Astrocyte of the spinal cord (primary cell): Measurements from ENCODE around the gene TXNRD1.

Experiments used
- DNase-seq: peaks from one replicate; pipeline ENCODE4 v3.0.0; 2011; ENCODE audit warnings: low read depth, low spot score
- H3K4me3 ChIP-seq: 2 replicates; pipeline ENCODE4 v1.5.1; 2011; ENCODE audit warnings: low read depth, mild to moderate bottlenecking, low read length, moderate library complexity
- CTCF ChIP-seq: IDR thresholded peaks from 2 replicates; pipeline ENCODE4 v1.5.1; 2012; ENCODE audit warnings: low read depth, mild to moderate bottlenecking, low read length, inconsistent platforms
- in situ Hi-C: cut with HindIII; loops from 2 replicates; pipeline ENCODE4 v1.10.0; 2017; ENCODE audit warnings: low sequenced_read_pairs

Gene TXNRD1

GRCh38 chr12:104299842-104300481, 84.4 kb downstream of the TXNRD1 start:
- no peak overlapping the region for H3K4me3 ChIP-seq
- no peak for DNase-seq
- in situ Hi-C loops: no loop called here
- no peak for TF ChIP-seq CTCF

- peak within 1 kb of the TSS; percentile 46 for H3K4me3 ChIP-seq
- no peak for TF ChIP-seq CTCF
- peak; percentile 86 for DNase-seq
- in situ Hi-C loops: no loop called here
These were observed 88.1 kb downstream of the TXNRD1 start, which contains the start of gene EID3 for GRCh38 chr12:104303538-104304151. TSS of gene EID3 (plus strand) at chr12:104303739. CDS start at chr12:104303935, 196 bp downstream.

- peak overlapping the region; percentile 46 for H3K4me3 ChIP-seq
- TF ChIP-seq CTCF: no peak
- in situ Hi-C loops: no loop called here
- no peak for DNase-seq
These were observed 88.9 kb downstream of the TXNRD1 start for GRCh38 chr12:104304261-104305009.

GRCh38 chr12:104305349-104305748, 89.8 kb downstream of the TXNRD1 start:
- no peak for TF ChIP-seq CTCF
- no peak for DNase-seq
- no peak overlapping the region for H3K4me3 ChIP-seq

GRCh38 chr12:104306376-104306775, 90.8 kb downstream of the TXNRD1 start:
- no peak for DNase-seq
- no peak for TF ChIP-seq CTCF
- in situ Hi-C loops: no loop called here
- no peak overlapping the region for H3K4me3 ChIP-seq

More at GRCh38 chr12:104305349-104305748, 89.8 kb downstream of the TXNRD1 start:
- in situ Hi-C loops: no loop called here

- no peak for TF ChIP-seq CTCF
- DNase-seq: no peak
- in situ Hi-C loops: no loop called here
- no peak overlapping the region for H3K4me3 ChIP-seq
These were observed 91.5 kb downstream of the TXNRD1 start for GRCh38 chr12:104306943-104307654.
